IPS DF 19.7 (cell line): ENCODE results near the gene GALNT10.

Experiments used
- DNase-seq: peaks from one replicate; pipeline ENCODE4 v3.0.0-alpha.2; 2013; ENCODE audit warnings: low read depth, low spot score

GALNT10 gene

GRCh38 chr5:154405078-154405792 lies 214.7 kb downstream of the GALNT10 start:
- DNase-seq, result peak; percentile 47

- no peak for DNase-seq
Observed at GRCh38 chr5:154406231-154406630, 215.7 kb downstream of the GALNT10 start.

GRCh38 chr5:154406826-154407225 lies 216.3 kb downstream of the GALNT10 start:
- DNase-seq, result no peak

GRCh38 chr5:154408811-154409210 lies 218.3 kb downstream of the GALNT10 start:
- DNase-seq, result no peak

- DNase-seq, result no peak
Observed at GRCh38 chr5:154409230-154409840, 218.8 kb downstream of the GALNT10 start.

- DNase-seq, result no peak
Observed at GRCh38 chr5:154410008-154410407, 219.5 kb downstream of the GALNT10 start.

GRCh38 chr5:154410786-154411185 lies 220.3 kb downstream of the GALNT10 start:
- no peak for DNase-seq

- DNase-seq, result no peak
Observed at GRCh38 chr5:154411338-154411737, 220.8 kb downstream of the GALNT10 start.

GRCh38 chr5:154412316-154412715 lies 221.8 kb downstream of the GALNT10 start:
- no peak for DNase-seq

GRCh38 chr5:154412925-154413324 lies 222.4 kb downstream of the GALNT10 start:
- DNase-seq, result no peak

- no peak for DNase-seq
Observed at GRCh38 chr5:154415114-154415513, 224.6 kb downstream of the GALNT10 start.

- DNase-seq, result no peak
Observed at GRCh38 chr5:154418344-154418820, 227.8 kb downstream of the GALNT10 start.

- no peak for DNase-seq
Observed at GRCh38 chr5:154419236-154419635, 228.7 kb downstream of the GALNT10 start.

- DNase-seq, result no peak
Observed at GRCh38 chr5:154421868-154422267, 231.3 kb downstream of the GALNT10 start.

- DNase-seq, result no peak
Observed at GRCh38 chr5:154422298-154422697, 231.8 kb downstream of the GALNT10 start.

GRCh38 chr5:154428208-154428607 lies 237.7 kb downstream of the GALNT10 start:
- DNase-seq, result no peak

GRCh38 chr5:154429341-154429740 lies 238.8 kb downstream of the GALNT10 start:
- DNase-seq, result no peak

GRCh38 chr5:154430466-154430865 lies 239.9 kb downstream of the GALNT10 start:
- no peak for DNase-seq

GRCh38 chr5:154430961-154431630 lies 240.6 kb downstream of the GALNT10 start:
- no peak for DNase-seq

- DNase-seq, result no peak
Observed at GRCh38 chr5:154435226-154435625, 244.7 kb downstream of the GALNT10 start.

GRCh38 chr5:154437281-154437965 lies 246.9 kb downstream of the GALNT10 start:
- DNase-seq, result no peak

GRCh38 chr5:154440540-154440939 lies 250.0 kb downstream of the GALNT10 start:
- no peak for DNase-seq
